GM19438 (cell line): ENCODE data around the gene ZBTB47.

Experiments used
- ATAC-seq: cut with Tn5 transposase; IDR thresholded peaks from one replicate; pipeline ENCODE4 v1.9.1; 2021; ENCODE audit warnings: low read depth; ENCODE audit not compliant: unreplicated experiment

ZBTB47 gene

GRCh38 chr3:42663581-42664437, 10.3 kb downstream of the ZBTB47 start:
- ATAC-seq = no peak

DNA sequence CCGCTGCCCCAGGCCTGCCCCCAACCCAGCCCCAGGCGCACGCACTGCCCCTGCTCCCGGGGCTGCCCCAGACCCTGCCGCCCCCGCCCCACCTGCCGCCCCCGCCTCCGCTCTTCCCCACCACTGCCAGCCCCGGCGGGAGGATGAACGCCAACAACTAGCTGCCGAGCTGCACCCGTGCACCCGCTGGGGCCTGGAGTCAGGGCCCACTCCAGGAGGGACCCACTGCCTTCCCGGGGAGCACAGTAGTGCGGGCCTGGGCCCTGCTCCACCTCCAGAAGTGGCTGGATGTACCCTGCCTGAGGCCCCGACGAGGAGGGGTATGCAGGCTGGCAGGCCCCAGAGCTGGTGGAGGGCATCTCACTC, 10.9 kb downstream of the ZBTB47 start:
- ATAC-seq = no peak

DNA sequence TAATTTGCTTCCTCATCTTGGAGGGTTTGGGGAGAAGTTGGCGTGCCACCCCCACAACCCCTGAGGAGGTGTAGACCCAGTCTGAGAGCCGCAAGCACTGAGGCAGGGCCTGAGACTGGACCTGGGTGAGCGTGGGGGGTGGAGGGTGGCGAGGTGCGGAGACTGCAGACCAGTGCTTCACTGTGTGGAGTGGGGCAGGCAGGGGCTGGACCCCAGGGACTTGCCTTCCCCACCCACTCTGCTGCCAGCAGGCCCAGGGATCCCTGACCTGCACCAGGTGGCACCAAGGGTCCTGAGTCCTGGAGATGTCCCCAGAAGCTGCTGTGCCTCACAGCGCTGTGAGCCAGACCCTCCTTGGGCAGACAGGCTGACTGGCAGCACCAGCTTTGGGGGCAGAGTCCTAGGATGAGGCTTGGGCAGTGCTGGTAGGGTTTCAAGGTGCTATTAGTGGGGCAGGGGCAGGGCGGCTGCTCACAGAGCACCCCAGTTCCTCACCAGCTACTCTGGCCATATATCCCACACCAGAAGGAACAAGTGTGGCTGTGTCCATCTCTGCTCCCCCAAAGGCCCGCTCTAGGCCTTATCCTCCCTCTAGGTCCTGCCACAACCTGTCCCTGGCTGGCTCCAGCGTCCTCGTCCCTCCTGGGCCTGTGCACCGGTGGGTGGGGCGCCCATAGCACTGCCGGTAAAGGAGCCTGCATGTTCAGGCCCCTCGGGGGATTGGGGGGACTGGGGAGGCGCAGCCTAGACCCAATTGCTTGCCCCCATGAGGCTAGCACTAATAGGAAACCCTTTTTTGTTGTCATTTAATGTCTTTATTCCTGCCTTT, 11.8 kb downstream of the ZBTB47 start:
- no peak for ATAC-seq

DNA sequence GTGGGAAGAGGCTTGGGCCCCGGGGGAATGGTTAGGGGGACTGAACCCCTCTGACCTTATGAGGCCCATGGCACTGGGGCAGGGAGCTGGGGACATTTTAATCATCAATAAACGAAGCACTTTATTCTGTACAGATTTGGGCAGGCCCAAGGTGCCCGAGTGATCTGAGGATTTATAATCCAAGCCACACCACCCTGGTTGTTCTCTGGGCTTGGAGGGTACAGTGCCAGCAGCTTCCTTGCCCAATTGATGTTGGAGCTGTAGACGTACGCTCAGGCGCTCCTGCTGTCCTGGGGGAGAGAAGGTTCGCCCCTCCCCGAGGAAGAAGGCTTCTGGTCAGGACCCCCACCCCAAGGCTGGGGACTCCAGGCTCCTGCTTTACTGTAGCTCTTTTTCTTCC, 12.5 kb downstream of the ZBTB47 start:
- ATAC-seq = no peak

- no peak for ATAC-seq
Observed at GRCh38 chr3:42666577-42666998, 13.1 kb downstream of the ZBTB47 start.

- no peak for ATAC-seq
Observed at GRCh38 chr3:42667096-42667522, 13.6 kb downstream of the ZBTB47 start.

DNA sequence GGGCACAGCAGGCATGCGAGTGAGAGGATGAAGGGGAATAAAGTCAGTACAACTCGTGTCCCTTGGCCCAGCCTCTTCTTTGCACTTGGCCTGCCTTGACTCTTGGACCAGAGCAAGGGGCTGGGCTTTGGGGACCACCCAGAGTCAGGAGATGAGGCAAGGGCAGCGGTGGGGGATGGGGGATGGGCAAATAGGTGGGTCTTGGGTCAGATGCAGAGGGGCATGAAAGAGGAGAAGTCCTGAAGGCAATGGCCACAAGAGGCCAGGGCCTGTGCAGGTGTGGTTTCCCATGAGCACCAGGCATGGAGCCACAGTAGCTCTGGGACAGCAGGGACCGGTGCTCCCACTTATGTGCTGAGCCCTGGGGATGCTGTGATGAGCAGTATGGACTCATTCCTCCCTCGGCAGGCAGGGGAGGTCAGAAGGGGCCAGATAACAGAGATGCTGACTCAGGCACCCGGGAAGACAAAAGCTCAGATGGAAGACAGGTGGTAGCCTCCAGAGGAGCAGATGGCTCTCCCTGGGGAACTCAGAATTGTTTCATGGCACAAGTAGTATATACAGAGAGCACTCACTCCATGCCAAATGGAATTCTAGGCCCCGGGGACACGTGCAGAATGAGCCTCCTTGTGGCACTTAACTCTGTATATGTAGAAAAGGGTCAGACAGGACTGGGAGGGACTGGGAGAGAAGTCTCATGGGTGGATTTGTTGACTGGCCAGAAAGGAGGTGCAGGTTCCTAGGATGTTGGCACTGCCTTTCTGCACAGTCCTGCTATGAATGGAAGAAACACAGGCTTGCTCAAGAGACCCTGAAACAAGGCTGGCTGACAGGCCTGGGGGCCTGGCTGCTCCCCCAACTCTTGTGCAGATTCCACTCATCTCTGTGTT, 14.3 kb downstream of the ZBTB47 start:
- ATAC-seq = no peak

DNA sequence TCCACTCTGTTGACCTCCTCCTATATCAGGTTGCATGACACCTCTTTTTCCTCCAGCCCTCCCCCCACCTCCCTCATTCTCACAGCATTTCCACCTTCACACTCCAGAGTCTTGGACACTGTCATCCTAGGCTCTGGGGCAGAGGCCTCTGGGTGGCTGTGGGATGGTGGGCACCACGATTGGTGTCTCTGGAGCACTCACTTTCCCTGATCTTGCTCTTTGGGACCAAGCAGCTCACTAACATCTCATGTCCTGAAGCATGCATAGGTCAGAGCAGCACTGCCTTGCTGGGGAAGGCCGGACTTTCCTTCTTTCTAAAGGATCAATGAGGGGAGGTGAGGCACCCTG, 14.9 kb downstream of the ZBTB47 start:
- no peak for ATAC-seq

GRCh38 chr3:42668793-42669217, 15.3 kb downstream of the ZBTB47 start:
- ATAC-seq = no peak

DNA sequence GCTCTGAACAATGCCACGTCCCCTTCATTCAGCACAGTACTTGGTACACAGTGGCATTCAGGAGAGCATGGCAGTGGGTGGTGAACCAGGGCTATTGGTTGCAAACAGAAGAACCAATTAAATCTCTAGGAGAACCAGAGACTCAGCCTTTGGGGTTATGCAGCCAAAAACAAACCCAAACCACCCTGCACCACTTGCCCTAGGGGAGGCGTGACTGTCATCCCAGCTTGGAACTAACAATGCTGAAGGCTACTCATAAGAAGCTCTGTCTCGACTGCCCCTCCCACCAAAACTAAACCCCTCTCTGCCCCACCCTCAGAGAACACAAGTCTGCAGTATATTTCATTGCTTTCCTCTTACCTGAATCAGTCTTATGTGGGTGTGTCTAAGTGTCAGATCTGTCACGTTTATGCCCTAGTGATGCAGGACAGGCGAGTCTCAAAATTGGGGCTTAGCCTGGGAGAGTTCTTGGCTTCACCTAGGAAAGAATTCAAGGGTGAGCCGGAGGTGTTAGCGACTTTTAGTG, 16.6 kb downstream of the ZBTB47 start:
- ATAC-seq = no peak

- no peak for ATAC-seq
Observed at GRCh38 chr3:42670670-42671069, 17.2 kb downstream of the ZBTB47 start.

DNA sequence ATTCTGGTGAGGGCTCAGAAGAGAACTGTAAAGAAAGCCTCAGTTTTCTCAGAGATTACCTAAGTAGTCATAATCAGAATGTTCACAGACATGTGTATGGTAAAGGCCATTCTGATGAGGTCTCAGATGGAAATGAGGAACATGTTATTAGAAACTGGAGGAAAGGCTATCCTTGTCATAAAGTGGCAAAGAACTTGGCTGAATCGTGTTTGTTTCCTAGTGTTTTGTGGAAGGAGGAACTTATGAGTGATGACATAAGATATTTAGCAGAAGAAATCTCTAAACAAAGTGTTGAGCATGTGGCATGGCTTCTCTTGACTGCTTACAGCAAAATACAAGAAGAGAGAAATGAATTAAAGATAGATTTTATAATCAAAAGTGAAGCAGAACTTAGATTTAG, 19.0 kb downstream of the ZBTB47 start:
- no peak for ATAC-seq

DNA sequence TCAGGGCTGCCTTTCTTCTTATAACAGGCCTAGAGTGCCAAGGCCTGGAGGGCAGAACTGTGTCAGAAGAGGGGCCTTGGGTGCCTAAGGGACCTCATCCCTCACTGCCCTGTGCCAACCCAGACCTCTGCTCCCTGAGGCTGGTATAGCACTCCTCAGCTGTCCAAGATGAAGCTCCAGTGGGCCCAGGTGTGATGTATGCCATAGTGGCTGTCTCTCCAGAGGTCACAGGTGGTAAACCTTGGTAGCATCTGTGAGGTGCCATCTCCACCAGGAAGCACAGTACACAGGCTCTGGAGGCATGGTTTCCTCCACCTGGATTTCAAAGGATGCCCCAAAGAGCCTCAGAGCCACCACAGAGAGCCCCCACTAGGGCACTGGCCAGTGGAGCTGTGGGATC, 19.6 kb downstream of the ZBTB47 start:
- no peak for ATAC-seq

- no peak for ATAC-seq
Observed at GRCh38 chr3:42674146-42674545, 20.6 kb downstream of the ZBTB47 start.

GRCh38 chr3:42675909-42676308, 22.4 kb downstream of the ZBTB47 start:
- no peak for ATAC-seq

DNA sequence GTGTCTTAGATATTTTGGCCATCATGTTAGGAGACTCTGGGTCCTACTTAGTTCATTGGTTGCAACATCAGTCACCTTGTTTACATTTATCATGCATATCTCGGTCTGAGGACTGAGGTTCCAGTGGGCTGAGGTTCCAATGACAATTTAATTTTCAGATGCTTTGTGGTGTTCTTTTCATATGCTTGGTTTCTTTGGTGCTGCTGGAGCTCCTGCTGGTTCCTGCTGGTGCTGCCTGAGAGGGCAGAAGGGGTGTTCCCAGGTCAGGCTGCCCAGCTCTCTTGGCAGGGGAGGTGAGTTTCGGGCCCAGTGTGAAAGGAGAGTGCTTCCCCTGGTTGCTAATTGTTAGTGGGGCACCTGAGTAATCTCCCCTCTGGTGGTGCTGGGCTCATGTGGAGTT, 24.9 kb downstream of the ZBTB47 start:
- no peak for ATAC-seq

- ATAC-seq = no peak
Observed at GRCh38 chr3:42680271-42680670, 26.8 kb downstream of the ZBTB47 start.

- no peak for ATAC-seq
Observed at GRCh38 chr3:42680806-42681205, 27.3 kb downstream of the ZBTB47 start.

GRCh38 chr3:42681361-42682038, 28.0 kb downstream of the ZBTB47 start:
- ATAC-seq = no peak
